ENCODE measurements around the gene ALDH18A1.

DNA sequence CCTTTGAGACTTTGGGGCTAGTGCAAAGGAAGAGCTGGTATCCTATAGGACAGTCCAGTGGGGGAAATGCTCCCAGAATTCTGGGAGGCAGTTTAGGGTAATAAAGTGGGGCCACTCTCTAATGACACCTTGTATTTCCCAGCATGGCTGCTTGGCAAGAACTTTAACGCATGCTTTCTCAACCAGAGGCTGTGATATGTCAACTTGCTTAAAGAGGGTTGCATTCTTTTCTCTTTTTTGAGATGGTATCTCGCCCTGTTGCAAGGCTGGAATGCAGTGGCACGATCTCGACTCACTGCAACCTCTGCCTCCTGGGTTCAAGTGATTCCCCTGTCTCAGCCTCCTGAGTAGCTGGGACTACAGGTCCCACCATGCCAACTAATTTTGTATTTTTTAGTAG, 38.4 kb downstream of the ALDH18A1 start:
- TF ChIP-seq, protein P1, sequence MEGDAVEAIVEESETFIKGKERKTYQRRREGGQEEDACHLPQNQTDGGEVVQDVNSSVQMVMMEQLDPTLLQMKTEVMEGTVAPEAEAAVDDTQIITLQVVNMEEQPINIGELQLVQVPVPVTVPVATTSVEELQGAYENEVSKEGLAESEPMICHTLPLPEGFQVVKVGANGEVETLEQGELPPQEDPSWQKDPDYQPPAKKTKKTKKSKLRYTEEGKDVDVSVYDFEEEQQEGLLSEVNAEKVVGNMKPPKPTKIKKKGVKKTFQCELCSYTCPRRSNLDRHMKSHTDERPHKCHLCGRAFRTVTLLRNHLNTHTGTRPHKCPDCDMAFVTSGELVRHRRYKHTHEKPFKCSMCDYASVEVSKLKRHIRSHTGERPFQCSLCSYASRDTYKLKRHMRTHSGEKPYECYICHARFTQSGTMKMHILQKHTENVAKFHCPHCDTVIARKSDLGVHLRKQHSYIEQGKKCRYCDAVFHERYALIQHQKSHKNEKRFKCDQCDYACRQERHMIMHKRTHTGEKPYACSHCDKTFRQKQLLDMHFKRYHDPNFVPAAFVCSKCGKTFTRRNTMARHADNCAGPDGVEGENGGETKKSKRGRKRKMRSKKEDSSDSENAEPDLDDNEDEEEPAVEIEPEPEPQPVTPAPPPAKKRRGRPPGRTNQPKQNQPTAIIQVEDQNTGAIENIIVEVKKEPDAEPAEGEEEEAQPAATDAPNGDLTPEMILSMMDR (IDR thresholded peaks at IDR 0.05; ENCODE audit: low read length): no peak
- no peak for TF ChIP-seq EZH2 (IDR thresholded peaks at IDR 0.05; ENCODE audit: borderline replicate concordance, low read length)

Data from OCI-LY1 (cell line).